Heart left ventricle (tissue), 16 donors: Measurements from ENCODE around the gene EXD3. TPM values are rescaled to one million over a fixed set of nuclear protein-coding genes. Genes with fewer than 3 reads are reported as not detected.

Experiments
- ATAC-seq, 4 donors: fragments of 200-7000 bp; cut with Tn5 transposase; one replicate each; pipeline ENCODE4 v1.9.1; 2020 to 2022; ENCODE audit warnings: moderate library complexity in 4 of 4, mild to moderate bottlenecking in 3 of 4, moderate number of reproducible peaks in 1 of 4
- DNase-seq, 5 donors: peaks; one replicate each; pipeline ENCODE4 v3.0.0-alpha.2; 2020
- H3K27ac ChIP-seq, 12 donors: fragments of 200-600 bp; sonication (generic) in 4 of 12; one replicate each; pipeline versions ENCODE4 v1.5.0 to v1.8.0; 2016 to 2022; ENCODE audit warnings: mild to moderate bottlenecking in 2 of 12
- H3K27me3 ChIP-seq, 9 donors: fragments of 200-600 bp; sonication (generic) in 2 of 9; one replicate each; pipeline versions ENCODE4 v1.5.1 to v1.8.0; 2016 to 2022; ENCODE audit warnings: mild to moderate bottlenecking in 3 of 9
- H3K36me3 ChIP-seq, 9 donors: fragments of 200-600 bp; sonication (generic) in 2 of 9; one replicate each; pipeline versions ENCODE4 v1.5.0 to v1.8.0; 2018 to 2022; ENCODE audit warnings: mild to moderate bottlenecking in 2 of 9
- H3K4me1 ChIP-seq, 12 donors: fragments of 200-600 bp; sonication (generic) in 4 of 12; one replicate each; pipeline versions ENCODE4 v1.5.0 to v1.8.0; 2016 to 2022; ENCODE audit warnings: mild to moderate bottlenecking in 3 of 12
- H3K4me3 ChIP-seq, 12 donors: fragments of 200-600 bp; sonication (generic) in 4 of 12; one replicate each; pipeline versions ENCODE4 v1.5.0 to v1.8.0; 2017 to 2022; ENCODE audit warnings: mild to moderate bottlenecking in 9 of 12, moderate library complexity in 4 of 12
- H3K9me3 ChIP-seq, 12 donors: fragments of 200-600 bp; sonication (generic) in 4 of 12; one replicate each; pipeline versions ENCODE4 v1.5.0 to v1.8.0; 2016 to 2022; ENCODE audit warnings: mild to moderate bottlenecking in 1 of 12
- CTCF ChIP-seq, 12 donors: fragments of 200-600 bp; sonication (generic) in 4 of 12; IDR thresholded peaks; one replicate each; pipeline versions ENCODE4 v1.5.0 to v1.8.0; 2018 to 2022; ENCODE audit warnings: antibody characterized with exemption in 12 of 12, mild to moderate bottlenecking in 5 of 12
- POLR2A ChIP-seq, 2 donors: fragments of 450-650 bp; IDR thresholded peaks; one replicate each; pipeline ENCODE4 v1.6.1; 2017; ENCODE audit warnings: antibody characterized with exemption in 2 of 2, mild to moderate bottlenecking in 2 of 2, moderate library complexity in 2 of 2
- WGBS, 4 donors: extraction: QIAGEN DNeasy Blood & Tissue Kit in 2 of 4; methylation state at CpG; one replicate each; pipeline versions ENCODE4 v1.1.5 to v1.1.7; 2013 to 2018; 5-methylcytosine and 5-hydroxymethylcytosine counted together
- intact Hi-C, 10 donors: fragments of 100-400 bp; cut with DNase I; formaldehyde crosslinking; loops; one replicate each; pipeline versions ENCODE4 v1.11.1 to v1.14.2; 2022
- polyA plus RNA-seq, 2 donors: library from polyadenylated mRNA; stranded (reverse); fragments of 200-250 nt; gene quantifications; one replicate each; pipeline ENCODE4 v1.2.3, GENCODE V29; 2013
- total RNA-seq, 9 donors: library from RNA; depleted of rRNA in 2 of 9; stranded (reverse); fragments of >200 nt in 2 of 9; fragmentation: NEBNext Ultra II Directional in 3 of 9; extraction: Animal tissue kit (Norgen Biotek cat#: 25700) in 3 of 9; gene quantifications; one replicate each; pipeline versions ENCODE4 v1.1.0 to v1.2.4, GENCODE V29; 2016 to 2023
- donor health status: ischemic (EF 13 %, LVEDD 7.1; RV severe dilation, severe dysfunction).
- donor health status: healthy with polysubstance abuse.
- donor health status: DM: no; HTN: yes; CAD: no.
- donor health status: DM: no; HTN: no; CAD: no.
- donor health status: ischemic (EF 25% LVEDD 6.9; RV normal size, moderate dysfunction).
- donor health status: ischemic (EF 25% LVEDD 5.7; RV mildly dilated, moderate dysfunction).
- donor health status: healthy.
- donor health status: DM: yes; HTN: yes; CAD: no.
- donor health status: ischemic (EF 35%, LVEDD 5.7; RV mildly dilated, moderate dysfunction).
- donor health status: nonischemic (EF 11% LVEDD 7.7; RV severe dilation, severe dysfunction).
- donor health status: DM: yes; HTN: yes; CAD: no.
- donor health status: PGD.
- donor health status: ischemic (EF 29% LVEDD 5.4; RV normal size, mild dysfunction).
- donor health status: nonischemic (EF 23%, LVEDD 6.1; RV moderate dilation, normal function).

The EXD3 gene
- total and polyA plus RNA-seq, 11 donors: 4.1 to 15.2 (median 8.6) TPM

DNA sequence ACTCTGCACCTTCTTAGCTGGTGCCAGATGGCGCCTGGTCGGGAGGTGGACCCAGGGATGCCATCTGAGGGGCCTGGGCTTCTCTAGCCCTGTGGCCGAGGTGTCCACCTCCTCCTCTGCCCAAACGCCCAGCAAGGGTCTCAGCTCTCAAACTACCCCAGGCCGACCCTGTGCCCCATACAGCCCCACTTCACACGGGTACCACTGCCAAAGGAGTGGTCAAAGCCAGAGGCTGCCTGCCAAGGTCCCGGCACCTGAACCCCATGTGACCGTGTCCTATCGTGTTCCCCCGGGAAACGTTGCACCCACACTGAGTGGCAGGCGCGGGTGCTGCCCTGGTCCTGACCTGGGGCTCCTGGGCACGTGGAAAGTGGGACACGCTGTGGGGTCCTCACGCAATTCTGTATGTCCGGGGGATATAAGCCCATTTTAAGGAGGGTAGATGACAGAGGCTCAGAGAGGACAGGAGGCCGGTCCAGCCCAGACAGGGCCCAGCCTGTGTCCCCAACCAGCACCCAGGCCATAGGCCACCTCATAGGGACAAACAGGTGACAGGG, 16.3 kb upstream of the EXD3 start:
- Histone ChIP-seq H3K9me3 (no peaks in the 10 kb centered on the region), H3K27ac (no peak overlapping the region), H3K4me3 (no peak overlapping the region), H3K4me1 (peaks cover 0 to 11% (median 4%) of the 10 kb centered on the region in 12 donors), H3K36me3 (no peaks in the 10 kb centered on the region), H3K27me3 (peaks cover 0 to 26% (median 8%) of the 10 kb centered on the region in 9 donors)
- no peak for ATAC-seq
- WGBS, 4 donors: 54 to 61% (median 59%) methylated on average over 15 to 18 of the region's 18 CpGs
- peak in 3 of 5 donors; percentile 24 to 41 (median 25) for DNase-seq
- intact Hi-C loops: no loop called here
- TF ChIP-seq POLR2A (IDR thresholded peaks at IDR 0.05): no peak
- TF ChIP-seq CTCF (IDR thresholded peaks at IDR 0.05): no peak

GRCh38 chr9:137438591-137439157, 15.7 kb upstream of the EXD3 start:
- H3K27me3 ChIP-seq: peaks cover 0 to 26% (median 8%) of the 10 kb centered on the region in 9 donors
- DNase-seq: peak in 3 of 5 donors; percentile 11 to 40 (median 12)

GRCh38 chr9:137437691-137438590, 15.0 kb upstream of the EXD3 start:
- ATAC-seq (no peak), DNase-seq (peak in 2 of 5 donors; percentile 20 to 52)
- H3K4me3 ChIP-seq: no peak overlapping the region
- H3K27me3 ChIP-seq: peaks cover 0 to 26% (median 8%) of the 10 kb centered on the region in 9 donors
- no peaks in the 10 kb centered on the region for H3K36me3 ChIP-seq
- H3K27ac ChIP-seq: no peak overlapping the region
- intact Hi-C loops: no loop called here
- 76 to 83% (median 82%) methylated on average over 30 to 40 of the region's 40 CpGs for WGBS, 4 donors
- TF ChIP-seq CTCF (IDR thresholded peaks at IDR 0.05) (no peak), POLR2A (IDR thresholded peaks at IDR 0.05) (no peak)
- peaks cover 0 to 11% (median 4%) of the 10 kb centered on the region in 12 donors for H3K4me1 ChIP-seq
- H3K9me3 ChIP-seq: no peaks in the 10 kb centered on the region

More at GRCh38 chr9:137438591-137439157, 15.7 kb upstream of the EXD3 start:
- intact Hi-C loops: no loop called here
- no peaks in the 10 kb centered on the region for H3K36me3 ChIP-seq
- no peak for ATAC-seq
- no peak for TF ChIP-seq CTCF (IDR thresholded peaks at IDR 0.05)
- no peak for TF ChIP-seq POLR2A (IDR thresholded peaks at IDR 0.05)
- peaks cover 0 to 11% (median 4%) of the 10 kb centered on the region in 12 donors for H3K4me1 ChIP-seq
- WGBS, 4 donors: 76 to 88% (median 83%) methylated on average over 8 to 22 of the region's 22 CpGs
- no peak overlapping the region for H3K27ac ChIP-seq
- no peaks in the 10 kb centered on the region for H3K9me3 ChIP-seq
- no peak overlapping the region for H3K4me3 ChIP-seq
